Neural progenitor cell (in vitro differentiated cells): Measurements from ENCODE around the gene ADAMTS12.

Experiments used
- EZH2 ChIP-seq: fragments of 200-600 bp; sonication (generic); IDR thresholded peaks from 2 replicates; pipeline ENCODE4 v1.6.1; 2017; ENCODE audit warnings: antibody characterized with exemption, mild to moderate bottlenecking, moderate library complexity
- TF ChIP-seq, protein P1 (sequence below): fragments of 200-600 bp; sonication (generic); IDR thresholded peaks from 2 replicates; pipeline ENCODE4 v1.5.1; 2017; ENCODE audit warnings: antibody characterized with exemption, mild to moderate bottlenecking

DNA sequence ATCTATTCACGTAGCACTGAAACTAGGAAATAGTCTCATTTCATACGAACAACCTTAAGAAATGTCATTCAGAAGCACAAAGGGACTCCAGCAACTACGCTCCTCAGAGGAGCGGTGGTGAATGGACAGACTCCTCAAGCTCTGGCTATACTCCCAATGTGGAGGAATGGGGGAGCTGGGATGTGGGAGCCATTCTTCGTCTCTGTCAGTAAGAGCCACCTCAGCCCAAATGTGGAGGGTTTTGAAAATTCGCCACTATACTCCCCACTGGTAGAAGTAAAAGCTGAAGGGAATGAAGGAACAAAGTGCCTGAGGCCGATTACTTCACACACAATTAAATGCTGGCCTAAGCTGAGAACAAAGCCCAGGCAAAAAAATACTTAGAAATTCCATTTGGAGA, 96.3 kb downstream of the ADAMTS12 start:
- TF ChIP-seq EZH2: no peak
- TF ChIP-seq, protein P1, sequence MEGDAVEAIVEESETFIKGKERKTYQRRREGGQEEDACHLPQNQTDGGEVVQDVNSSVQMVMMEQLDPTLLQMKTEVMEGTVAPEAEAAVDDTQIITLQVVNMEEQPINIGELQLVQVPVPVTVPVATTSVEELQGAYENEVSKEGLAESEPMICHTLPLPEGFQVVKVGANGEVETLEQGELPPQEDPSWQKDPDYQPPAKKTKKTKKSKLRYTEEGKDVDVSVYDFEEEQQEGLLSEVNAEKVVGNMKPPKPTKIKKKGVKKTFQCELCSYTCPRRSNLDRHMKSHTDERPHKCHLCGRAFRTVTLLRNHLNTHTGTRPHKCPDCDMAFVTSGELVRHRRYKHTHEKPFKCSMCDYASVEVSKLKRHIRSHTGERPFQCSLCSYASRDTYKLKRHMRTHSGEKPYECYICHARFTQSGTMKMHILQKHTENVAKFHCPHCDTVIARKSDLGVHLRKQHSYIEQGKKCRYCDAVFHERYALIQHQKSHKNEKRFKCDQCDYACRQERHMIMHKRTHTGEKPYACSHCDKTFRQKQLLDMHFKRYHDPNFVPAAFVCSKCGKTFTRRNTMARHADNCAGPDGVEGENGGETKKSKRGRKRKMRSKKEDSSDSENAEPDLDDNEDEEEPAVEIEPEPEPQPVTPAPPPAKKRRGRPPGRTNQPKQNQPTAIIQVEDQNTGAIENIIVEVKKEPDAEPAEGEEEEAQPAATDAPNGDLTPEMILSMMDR: no peak
